ENCODE results near the gene PCDHB2. TPM values are rescaled to one million over a fixed set of nuclear protein-coding genes. Genes with fewer than 3 reads are reported as not detected.

The PCDHB2 gene
- 6.8 and 7.0 TPM in 2 replicates for total RNA-seq

GRCh38 chr5:141094481-141095262 lies at the start of gene PCDHB2:
TSS of gene PCDHB2 (plus strand) at chr5:141094615. CDS start at chr5:141094791, 176 bp downstream.

DNA sequence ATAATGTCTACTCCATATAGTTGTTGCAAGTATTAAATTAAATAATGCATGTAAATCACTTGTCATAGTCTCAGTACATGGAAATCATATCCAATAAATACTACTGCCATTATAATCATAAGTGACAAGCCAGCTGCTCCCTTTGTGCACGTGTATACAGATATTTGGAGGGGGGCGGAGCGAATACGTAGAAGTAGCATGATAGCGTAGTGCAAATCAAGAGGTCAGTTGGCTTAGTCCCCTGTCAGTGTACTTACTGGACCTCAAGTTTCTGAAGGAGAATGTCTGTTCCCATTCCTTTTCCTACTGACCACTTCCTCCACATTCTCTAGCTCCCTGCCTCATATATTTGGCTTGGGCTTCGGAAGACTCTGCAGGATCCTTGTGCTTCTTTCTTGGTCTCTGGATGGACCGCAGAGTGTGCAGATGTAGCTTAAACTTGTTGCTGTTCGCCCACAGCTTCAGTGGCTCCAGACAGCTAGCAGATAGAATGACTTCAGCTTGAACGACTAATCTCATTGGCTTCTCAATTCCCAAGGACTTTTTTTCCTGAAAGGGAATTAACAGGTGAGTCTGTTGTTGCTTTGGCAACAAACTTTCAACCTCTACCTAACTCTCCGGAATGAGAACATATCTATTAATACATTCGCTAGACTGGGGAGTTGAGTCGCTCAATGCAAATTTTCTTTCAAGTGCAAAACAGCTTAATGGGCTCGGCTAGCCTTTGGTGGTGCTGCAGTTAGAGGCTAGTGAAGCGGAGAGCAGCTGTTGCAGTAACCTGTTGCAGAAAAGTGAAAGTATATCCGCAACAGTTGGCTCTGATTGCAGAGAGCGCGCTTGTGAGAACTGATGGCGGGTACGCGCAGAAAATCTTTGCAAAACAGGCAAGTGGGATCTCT lies 43.5 kb upstream of the PCDHB2 start, which contains the start of gene PCDHB1:
TSS of gene PCDHB1 (plus strand) at position 753 of the 899 bp plus-strand sequence. CDS start at position 850, 97 bp downstream.

DNA sequence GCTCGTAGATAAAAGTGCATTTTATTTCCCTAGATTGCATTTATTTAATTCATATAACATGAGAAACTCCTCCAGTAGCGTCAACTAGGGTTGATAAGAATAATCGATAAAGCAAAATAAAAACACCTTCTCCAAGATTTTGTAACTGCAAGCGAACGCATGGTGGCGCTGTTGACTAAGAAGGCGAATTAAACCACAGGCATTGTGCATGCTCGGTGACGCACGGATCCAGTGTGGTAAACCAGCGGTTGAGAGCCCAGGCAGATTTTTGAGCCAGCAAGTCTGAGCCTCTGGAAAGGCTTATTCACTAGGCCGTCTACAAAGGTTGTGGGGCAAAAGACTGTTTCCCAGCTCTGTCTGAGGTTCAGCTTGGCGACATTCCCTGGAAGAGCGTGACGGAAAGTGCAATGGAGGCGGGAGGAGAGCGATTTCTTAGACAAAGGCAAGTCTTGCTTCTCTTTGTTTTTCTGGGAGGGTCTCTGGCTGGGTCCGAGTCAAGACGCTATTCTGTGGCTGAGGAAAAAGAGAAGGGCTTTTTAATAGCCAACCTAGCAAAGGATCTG lies 5.9 kb downstream of the PCDHB2 start, which contains the start of gene PCDHB3:
TSS of gene PCDHB3 (plus strand) at position 231 of the 563 bp plus-strand sequence. CDS start at position 408, 177 bp downstream.

DNA sequence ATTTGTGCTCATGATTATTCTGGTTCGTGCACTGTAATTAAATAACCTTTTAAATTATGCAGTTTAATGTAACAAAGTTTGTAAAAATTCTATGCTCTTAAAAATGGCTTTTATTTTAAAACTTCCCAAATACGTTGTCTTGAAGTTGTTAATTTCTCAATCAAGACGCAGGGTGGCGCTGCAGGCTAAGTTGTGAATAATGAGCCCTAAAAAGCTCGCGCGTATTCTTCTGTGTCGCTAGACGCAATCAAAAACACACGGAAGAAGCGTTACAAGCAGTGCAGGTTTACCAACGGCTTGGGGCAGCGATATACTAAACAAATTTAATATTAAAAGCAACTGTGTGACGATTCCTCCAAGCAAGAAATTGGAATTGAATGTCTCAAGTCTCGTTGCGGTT lies 27.1 kb downstream of the PCDHB2 start, which contains the start of gene PCDHB4:
TSS of gene PCDHB4 (plus strand) at position 256 of the 400 bp plus-strand sequence. CDS start 181 bp downstream, outside the sequence.

GRCh38 chr5:141135030-141135717 lies 40.8 kb downstream of the PCDHB2 start, which contains the start of gene PCDHB5:
TSS of gene PCDHB5 (plus strand) at chr5:141135206. CDS start at chr5:141135435, 229 bp downstream.

Other genes starting within 250 kb of the PCDHB2 start
- 0.16 and 0.36 TPM in 2 replicates for gene PCDHA9, start 246.2 kb upstream of the PCDHB2 start, total RNA-seq
- 0.32 and 0.85 TPM in 2 replicates for gene PCDHA10, start 238.7 kb upstream of the PCDHB2 start, total RNA-seq
- 0.24 and 0.49 TPM in 2 replicates for gene PCDHA11, start 225.7 kb upstream of the PCDHB2 start, total RNA-seq
- gene PCDHA12, start 219.3 kb upstream of the PCDHB2 start, total RNA-seq, result 0.16 and 0.36 TPM in 2 replicates
- gene PCDHA13, start 212.5 kb upstream of the PCDHB2 start, total RNA-seq, result 0.32 and 0.36 TPM in 2 replicates
- gene PCDHAC1, start 168.3 kb upstream of the PCDHB2 start, total RNA-seq, result 0.36 and 0.49 TPM in 2 replicates
- gene PCDHAC2, start 128.1 kb upstream of the PCDHB2 start, total RNA-seq, result 0.73 and 1.8 TPM in 2 replicates
- not detected in 2 replicates for gene PCDHB1, start 43.2 kb upstream of the PCDHB2 start, total RNA-seq
- 1.2 and 1.8 TPM in 2 replicates for gene PCDHB3, start 5.9 kb downstream of the PCDHB2 start, total RNA-seq
- 0.49 TPM in 2 replicates for gene PCDHB4, start 27.2 kb downstream of the PCDHB2 start, total RNA-seq
- gene PCDHB5, start 40.6 kb downstream of the PCDHB2 start, total RNA-seq, result 1.1 and 1.2 TPM in 2 replicates
- 0.49 and 0.73 TPM in 2 replicates for gene PCDHB6, start 55.4 kb downstream of the PCDHB2 start, total RNA-seq
- 1.1 and 2.1 TPM in 2 replicates for gene PCDHB7, start 78.0 kb downstream of the PCDHB2 start, total RNA-seq
- 1.2 and 1.5 TPM in 2 replicates for gene PCDHB8, start 83.2 kb downstream of the PCDHB2 start, total RNA-seq
- 0.81 and 1.8 TPM in 2 replicates for gene PCDHB16, start 87.8 kb downstream of the PCDHB2 start, total RNA-seq
- gene PCDHB9, start 92.5 kb downstream of the PCDHB2 start, total RNA-seq, result 0.97 and 2.2 TPM in 2 replicates
- gene PCDHB10, start 97.7 kb downstream of the PCDHB2 start, total RNA-seq, result 0.81 and 0.97 TPM in 2 replicates
- 0.73 and 0.81 TPM in 2 replicates for gene PCDHB11, start 105.0 kb downstream of the PCDHB2 start, total RNA-seq
- 0.32 and 0.97 TPM in 2 replicates for gene PCDHB12, start 114.1 kb downstream of the PCDHB2 start, total RNA-seq
- 1.2 and 1.3 TPM in 2 replicates for gene PCDHB13, start 119.3 kb downstream of the PCDHB2 start, total RNA-seq
- gene PCDHB14, start 128.7 kb downstream of the PCDHB2 start, total RNA-seq, result 0.61 and 1.3 TPM in 2 replicates
- 0.24 and 0.32 TPM in 2 replicates for gene PCDHB15, start 150.8 kb downstream of the PCDHB2 start, total RNA-seq
- 1.3 and 1.9 TPM in 2 replicates for gene SLC25A2, start 209.4 kb downstream of the PCDHB2 start, total RNA-seq
- 66.9 and 68.6 TPM in 2 replicates for gene TAF7, start 226.2 kb downstream of the PCDHB2 start, total RNA-seq
- gene PCDHGA1, start 235.9 kb downstream of the PCDHB2 start, total RNA-seq, result 1.1 and 1.6 TPM in 2 replicates
- gene PCDHGA2, start 244.1 kb downstream of the PCDHB2 start, total RNA-seq, result 4.2 and 6.0 TPM in 2 replicates
- gene PCDHGA3, start 249.2 kb downstream of the PCDHB2 start, total RNA-seq, result 4.9 and 5.7 TPM in 2 replicates